Measurements from ENCODE around the gene MCU.

DNA sequence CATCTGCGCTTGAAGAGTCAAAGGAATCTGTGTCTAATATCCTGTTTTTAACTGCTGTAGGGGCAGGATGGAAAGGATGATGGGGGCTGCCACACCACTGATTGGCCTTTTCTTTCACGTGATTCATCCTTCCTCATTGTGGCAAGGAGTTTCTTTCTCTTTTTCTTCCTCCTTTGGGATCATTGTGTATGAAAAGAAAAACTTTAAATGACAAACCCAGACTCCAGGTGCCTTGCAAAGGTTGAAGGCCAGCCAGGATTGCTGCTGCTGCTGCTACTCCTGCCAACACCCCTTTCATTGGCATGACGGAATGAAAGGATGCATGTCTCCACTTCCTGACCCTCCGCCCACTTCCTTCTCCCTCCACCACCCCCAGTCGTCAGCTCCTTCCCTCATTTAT lies 195.1 kb downstream of the MCU start:
- TF ChIP-seq, protein P1, sequence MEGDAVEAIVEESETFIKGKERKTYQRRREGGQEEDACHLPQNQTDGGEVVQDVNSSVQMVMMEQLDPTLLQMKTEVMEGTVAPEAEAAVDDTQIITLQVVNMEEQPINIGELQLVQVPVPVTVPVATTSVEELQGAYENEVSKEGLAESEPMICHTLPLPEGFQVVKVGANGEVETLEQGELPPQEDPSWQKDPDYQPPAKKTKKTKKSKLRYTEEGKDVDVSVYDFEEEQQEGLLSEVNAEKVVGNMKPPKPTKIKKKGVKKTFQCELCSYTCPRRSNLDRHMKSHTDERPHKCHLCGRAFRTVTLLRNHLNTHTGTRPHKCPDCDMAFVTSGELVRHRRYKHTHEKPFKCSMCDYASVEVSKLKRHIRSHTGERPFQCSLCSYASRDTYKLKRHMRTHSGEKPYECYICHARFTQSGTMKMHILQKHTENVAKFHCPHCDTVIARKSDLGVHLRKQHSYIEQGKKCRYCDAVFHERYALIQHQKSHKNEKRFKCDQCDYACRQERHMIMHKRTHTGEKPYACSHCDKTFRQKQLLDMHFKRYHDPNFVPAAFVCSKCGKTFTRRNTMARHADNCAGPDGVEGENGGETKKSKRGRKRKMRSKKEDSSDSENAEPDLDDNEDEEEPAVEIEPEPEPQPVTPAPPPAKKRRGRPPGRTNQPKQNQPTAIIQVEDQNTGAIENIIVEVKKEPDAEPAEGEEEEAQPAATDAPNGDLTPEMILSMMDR (IDR thresholded peaks at IDR 0.05; ENCODE audit: low read depth, low read length), result no peak
- TF ChIP-seq POLR2A (IDR thresholded peaks at IDR 0.05; ENCODE audit: extremely low read depth, insufficient read length), result no peak
- TF ChIP-seq MYC (IDR thresholded peaks at IDR 0.05; ENCODE audit: low read depth, low read length), result no peak
